Subcutaneous preadipocyte (primary cell): ENCODE results near the gene MMP25. TPM values are rescaled to one million over a fixed set of nuclear protein-coding genes. Genes with fewer than 3 reads are reported as not detected.

ENCODE experiments used
- small RNA-seq: library from RNA; depleted of rRNA; stranded (forward); fragments of <200 nt; gene quantifications from one replicate; pipeline ENCODE3, GENCODE V24; 2012
- total RNA-seq: library from RNA; depleted of rRNA; stranded (reverse); fragments of >200 nt; gene quantifications from 2 replicates; pipeline ENCODE4 v1.2.3, GENCODE V29; 2012

The MMP25 gene, protein sequence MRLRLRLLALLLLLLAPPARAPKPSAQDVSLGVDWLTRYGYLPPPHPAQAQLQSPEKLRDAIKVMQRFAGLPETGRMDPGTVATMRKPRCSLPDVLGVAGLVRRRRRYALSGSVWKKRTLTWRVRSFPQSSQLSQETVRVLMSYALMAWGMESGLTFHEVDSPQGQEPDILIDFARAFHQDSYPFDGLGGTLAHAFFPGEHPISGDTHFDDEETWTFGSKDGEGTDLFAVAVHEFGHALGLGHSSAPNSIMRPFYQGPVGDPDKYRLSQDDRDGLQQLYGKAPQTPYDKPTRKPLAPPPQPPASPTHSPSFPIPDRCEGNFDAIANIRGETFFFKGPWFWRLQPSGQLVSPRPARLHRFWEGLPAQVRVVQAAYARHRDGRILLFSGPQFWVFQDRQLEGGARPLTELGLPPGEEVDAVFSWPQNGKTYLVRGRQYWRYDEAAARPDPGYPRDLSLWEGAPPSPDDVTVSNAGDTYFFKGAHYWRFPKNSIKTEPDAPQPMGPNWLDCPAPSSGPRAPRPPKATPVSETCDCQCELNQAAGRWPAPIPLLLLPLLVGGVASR
- total RNA-seq, result under 0.01 and 0.20 TPM in 2 replicates

DNA sequence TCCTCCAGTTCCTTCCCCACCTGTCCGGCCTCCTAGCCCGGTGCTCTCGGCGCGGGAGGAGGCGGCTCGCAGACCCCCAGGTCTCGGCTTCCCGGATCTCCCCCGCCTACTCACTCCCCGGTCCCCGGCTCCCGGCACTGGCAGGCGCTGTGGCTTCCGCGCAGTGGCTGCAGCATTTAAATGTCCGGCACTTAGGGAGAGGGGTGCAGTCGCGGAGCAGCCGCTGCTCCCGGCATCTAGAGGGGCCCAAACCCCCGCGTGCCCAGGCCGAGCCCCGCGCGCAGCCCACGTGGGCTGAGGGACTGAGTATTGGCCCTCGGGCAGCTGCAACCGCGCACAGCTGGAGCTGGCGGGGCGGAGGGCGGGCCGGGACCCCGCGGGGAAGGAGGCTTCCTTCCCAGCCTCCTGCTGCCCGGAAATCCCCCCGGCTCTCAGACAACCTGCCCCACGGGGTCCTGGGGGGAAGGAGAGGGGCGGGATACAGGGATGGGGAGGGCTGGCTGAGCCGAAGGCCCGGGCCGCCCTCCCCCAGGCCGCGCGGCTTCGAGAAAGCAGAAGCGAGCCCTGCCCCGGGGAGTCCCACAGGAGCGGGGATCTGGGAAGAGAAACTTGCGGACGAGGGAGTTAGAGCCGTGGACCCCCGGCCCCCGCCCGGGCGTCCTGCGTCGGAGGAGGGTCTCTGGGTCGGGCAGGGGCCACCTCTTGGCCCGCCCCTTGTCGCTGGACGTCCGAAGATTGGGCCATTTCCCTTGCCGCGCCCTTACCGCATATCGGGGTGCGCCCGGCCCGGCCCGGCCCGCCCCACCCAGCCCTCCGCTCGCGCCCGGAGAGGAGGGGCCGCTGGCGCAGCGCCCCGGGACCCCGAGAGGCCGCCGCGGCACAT, at the start of gene MMP25:
TSS of gene MMP25 (plus strand) at position 804 of the 883 bp plus-strand sequence. CDS start 357 bp downstream, outside the sequence.

DNA sequence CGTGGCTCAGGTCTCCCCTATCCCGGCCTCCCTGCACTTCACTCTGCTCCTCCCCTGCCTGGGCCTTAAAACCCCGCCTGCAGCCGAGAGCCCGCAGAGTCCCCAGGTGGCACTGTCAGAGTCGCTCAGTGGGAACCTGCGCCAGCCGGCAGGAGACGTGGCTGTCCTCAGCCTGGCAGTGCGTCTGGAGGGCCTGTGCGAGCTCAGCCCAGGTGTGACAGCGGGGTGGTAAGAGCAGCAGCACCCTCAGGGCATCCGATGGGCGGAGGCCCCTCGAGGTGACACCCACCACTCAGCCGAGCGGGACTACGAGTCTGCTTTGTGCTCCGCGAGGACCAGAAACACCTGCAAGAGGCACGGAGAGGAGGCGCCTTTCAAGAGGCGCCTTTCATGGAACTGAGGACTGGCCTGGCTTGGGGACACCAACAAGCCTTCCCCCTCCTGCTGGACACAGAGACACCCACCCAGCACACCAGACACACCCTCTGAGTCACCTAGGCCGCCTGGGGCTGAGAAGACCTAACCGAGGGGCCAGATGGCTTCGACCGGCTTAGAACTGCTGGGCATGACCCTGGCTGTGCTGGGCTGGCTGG, 33.4 kb upstream of the MMP25 start, which contains the start of gene CLDN9:
TSS of gene CLDN9 (plus strand) at position 96 of the 593 bp plus-strand sequence. CDS start at position 536, 440 bp downstream.

DNA sequence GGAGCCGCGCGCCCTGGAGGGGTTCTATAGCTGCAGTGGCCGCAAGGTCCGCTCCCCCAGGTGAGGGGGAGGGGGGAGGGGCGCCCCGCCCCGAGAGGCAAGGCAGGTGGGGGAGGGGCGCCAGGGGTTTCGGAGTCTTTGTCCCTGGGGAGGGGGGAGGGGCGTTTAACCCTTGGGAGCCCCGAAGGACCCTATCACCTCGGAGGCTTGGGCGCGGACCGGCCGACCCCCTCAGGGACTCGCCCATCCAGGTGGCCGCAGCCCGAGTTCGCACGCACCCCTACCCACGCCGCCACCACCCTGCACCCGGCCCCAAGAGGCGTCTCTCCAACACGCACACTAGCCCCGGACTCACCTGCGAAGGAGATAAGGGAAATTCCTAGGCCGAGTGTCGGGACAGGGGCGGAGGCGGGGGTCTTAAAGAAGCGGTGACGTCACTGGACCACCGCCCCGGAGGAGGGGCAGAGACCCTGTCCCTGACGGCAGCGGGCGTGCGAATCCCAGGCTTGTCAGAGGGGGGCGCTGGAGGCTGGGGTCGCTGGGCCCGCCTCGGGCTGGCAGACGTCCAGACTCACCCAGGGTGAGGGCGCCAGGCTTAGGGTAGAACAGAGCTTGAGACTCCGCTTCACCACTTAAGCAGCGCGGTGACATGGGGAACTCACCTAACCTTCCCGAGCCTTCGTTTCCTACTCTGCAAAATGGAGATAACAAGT, 28.4 kb upstream of the MMP25 start, which contains the start of gene CLDN6:
TSS of gene CLDN6 (minus strand) at position 390 of the 713 bp plus-strand sequence. CDS start 2,162 bp downstream, outside the sequence.

DNA sequence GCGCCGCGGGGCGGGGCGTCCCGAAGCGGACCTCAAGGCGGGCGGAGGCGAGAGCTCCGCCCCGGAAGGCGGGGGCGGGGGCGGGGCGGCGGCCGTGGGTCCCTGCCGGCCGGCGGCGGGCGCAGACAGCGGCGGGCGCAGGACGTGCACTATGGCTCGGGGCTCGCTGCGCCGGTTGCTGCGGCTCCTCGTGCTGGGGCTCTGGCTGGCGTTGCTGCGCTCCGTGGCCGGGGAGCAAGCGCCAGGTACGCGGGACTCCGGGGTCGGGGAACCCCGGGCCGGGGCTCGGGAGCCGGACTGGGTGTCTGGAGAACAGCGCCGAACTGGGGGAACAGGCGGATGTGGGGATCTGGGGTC, 26.1 kb upstream of the MMP25 start, which contains the start of gene TNFRSF12A:
TSS of gene TNFRSF12A (plus strand) at position 122 of the 357 bp plus-strand sequence. CDS start at position 152, 30 bp downstream.

DNA sequence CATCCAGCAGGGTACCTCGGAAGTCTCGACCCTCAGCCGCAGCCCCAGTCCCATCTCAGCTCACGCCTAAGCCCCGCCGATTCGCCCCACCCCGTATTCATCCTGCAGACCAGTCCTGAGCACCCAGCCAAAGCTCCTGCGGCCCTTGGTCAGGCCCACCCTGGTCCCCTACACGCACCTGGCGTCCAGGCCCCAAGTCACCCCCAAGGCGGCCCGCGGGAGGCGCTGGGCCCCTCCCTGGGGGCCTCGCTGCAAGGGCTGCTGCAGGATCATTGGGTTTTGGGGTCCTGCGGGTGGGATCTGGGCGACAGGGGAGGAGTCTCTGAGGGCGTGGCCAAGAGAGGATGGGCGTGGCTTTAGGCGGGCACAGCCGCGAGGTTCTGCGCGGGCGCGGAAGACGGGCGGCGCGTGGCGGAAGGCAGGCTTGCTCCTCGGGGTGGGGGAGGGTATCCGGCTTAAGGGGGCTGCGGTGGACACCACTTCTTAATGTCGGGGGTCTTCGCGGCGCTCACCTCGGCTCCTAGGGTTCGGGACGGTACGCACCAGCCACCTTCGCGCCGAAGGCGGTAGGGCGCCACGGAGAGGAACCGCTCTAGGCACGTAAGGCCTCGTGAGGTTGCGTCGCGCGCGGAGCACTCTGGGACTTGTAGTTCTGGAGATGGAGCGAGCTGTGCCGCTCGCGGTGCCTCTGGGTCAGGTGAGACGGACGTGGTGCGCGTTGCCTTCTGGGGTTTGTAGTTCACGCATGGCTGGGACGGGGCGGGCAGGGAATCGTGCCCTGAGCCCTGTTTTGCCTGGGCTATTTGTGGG, 22.5 kb upstream of the MMP25 start, which contains the start of the genes HCFC1R1 and THOC6:
TSS of gene HCFC1R1 (minus strand) at position 274 of the 810 bp plus-strand sequence. CDS start at position 273, 1 bp downstream.
TSS of gene THOC6 (plus strand) at position 367 of the 810 bp plus-strand sequence. CDS start at position 659, 292 bp downstream.

DNA sequence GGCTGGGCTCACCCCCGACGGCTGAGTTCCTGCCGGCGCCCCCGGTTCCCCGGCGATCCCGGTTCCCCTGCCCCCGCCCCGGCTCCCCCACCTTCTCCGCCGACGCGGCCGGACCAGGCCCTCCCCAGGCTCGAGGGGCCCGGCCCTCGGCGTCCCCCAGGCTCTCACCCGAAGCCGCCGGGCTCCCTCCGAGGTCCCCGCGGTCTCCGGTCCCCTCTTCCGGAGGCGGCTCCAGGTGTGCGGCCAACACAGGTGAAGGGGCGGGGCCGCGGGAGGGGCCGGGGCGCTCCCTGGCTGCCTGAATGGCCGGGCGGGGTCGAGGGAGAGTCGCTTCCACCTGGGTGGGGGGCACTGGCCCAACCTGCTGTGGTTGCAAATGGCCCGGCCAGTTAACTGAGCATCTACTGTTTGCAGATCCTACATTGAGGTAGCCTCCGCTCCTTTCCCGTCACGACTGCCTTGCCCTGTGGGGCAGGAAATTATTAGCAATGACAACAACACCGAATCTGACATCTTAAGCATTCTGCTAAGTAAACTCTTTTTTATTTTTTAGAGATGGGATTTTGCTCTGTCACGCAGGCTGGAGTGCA, 9.5 kb upstream of the MMP25 start, which contains the start of gene BICDL2:
TSS of gene BICDL2 (minus strand) at position 219 of the 590 bp plus-strand sequence. CDS start 1,448 bp downstream, outside the sequence.

DNA sequence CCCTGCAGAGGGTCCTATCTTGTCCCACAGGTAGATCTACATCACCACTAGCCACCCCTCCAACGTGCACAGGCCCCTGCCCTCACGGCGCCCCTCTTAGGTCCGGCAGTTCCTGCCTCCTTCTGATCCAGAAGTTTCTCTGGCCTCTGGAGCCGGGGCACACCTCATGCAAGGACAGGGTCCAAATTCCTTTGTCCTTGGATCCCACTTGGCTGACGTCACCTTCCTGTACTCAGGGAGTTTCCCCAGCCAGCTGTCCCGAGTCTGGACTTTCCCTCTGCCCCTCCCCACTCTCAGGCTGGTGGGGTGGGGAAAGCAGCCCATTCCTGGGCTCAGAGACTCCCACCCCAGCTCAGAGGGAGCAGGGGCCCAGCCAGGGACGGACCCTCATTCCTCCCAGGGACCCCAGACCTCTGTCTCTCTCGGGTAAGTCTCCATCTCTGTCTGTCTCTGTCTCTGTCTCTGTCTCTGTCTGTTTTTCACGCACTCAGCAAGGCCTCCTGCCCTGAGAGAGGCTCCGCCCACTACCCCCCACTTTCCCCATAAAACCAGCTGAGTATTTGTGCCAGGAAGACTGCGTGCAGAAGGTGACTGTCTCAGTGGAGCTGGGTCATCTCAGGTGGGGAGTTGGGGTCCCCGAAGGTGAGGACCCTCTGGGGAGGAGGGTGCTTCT, 18.8 kb downstream of the MMP25 start, which contains the start of gene IL32:
TSS of gene IL32 (plus strand) at position 572 of the 673 bp plus-strand sequence. CDS start 172 bp downstream, outside the sequence.

DNA sequence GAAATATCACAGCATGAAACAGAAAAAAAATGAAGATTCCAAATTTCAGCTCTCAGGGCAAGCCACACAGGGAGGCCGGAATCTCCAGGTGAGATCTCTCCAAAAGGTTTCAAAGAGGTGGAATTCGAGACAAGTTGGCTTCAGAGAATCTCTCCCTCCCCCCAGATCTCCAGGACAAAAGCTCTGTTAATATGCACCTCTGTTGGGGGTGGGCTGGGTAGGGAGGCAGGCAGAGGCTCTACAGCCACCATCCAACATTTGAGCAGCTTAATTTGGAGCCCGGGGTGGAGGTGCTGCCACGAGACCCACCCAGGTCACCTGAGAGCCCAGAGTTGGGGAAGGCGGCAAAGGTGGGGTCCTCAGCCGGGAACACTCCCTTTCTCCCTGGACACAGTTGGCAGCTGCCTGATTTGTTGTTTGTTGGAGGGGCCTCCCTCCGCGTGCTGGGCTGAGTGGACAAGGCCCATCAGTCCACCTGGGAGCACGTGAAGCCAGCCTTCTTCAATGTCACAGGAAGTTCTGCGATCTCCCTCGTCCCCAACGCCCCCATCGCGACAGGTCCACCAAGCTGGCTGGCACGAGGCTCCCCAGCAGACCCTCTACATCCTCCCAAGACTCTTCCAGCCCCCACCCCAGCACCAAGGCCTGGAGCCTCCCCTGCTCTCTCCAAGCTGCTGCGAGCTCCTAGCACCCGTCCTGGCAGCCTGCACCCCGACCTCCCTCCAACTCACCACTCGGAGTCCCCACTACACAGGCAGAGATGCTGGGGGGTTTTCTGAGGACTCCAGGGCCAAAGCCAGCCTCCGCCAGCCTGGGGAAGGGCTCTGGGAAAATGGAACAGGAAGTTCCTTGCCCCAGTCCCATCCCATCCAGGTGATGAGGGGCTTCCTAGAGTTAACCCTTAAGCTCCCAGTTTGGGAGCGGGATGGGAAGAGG, 52.4 kb downstream of the MMP25 start, which contains the start of gene ZSCAN10:
TSS of gene ZSCAN10 (minus strand) at position 836 of the 936 bp plus-strand sequence. CDS start 6,357 bp downstream, outside the sequence.

Small RNAs within 50 kb of the gene (small RNA-seq; reads per million reads assigned to genes)
- gene RNU1-22P, result not detected

Other genes starting within 250 kb of the MMP25 start
- not detected in 2 replicates for gene PRSS41, start 248.1 kb upstream of the MMP25 start, total RNA-seq
- 0.59 and 0.73 TPM in 2 replicates for gene PRSS21, start 229.3 kb upstream of the MMP25 start, total RNA-seq
- gene ZG16B, start 216.3 kb upstream of the MMP25 start, total RNA-seq, result 0.37 TPM in 1 of 2 replicates, not detected in the other
- not detected in 2 replicates for gene PRSS22, start 188.4 kb upstream of the MMP25 start, total RNA-seq
- gene FLYWCH2, start 163.3 kb upstream of the MMP25 start, total RNA-seq, result 39.9 and 52.9 TPM in 2 replicates
- gene FLYWCH1, start 134.6 kb upstream of the MMP25 start, total RNA-seq, result 23.1 and 27.6 TPM in 2 replicates
- not detected in 2 replicates for gene KREMEN2, start 82.3 kb upstream of the MMP25 start, total RNA-seq
- gene PAQR4, start 77.2 kb upstream of the MMP25 start, total RNA-seq, result 6.2 and 13.3 TPM in 2 replicates
- gene PKMYT1, start 66.1 kb upstream of the MMP25 start, total RNA-seq, result 12.5 and 19.4 TPM in 2 replicates
- gene CLDN9, start 33.6 kb upstream of the MMP25 start, total RNA-seq, result not detected in 2 replicates
- not detected in 2 replicates for gene CLDN6, start 28.4 kb upstream of the MMP25 start, total RNA-seq
- 85.6 and 172 TPM in 2 replicates for gene TNFRSF12A, start 26.2 kb upstream of the MMP25 start, total RNA-seq
- gene HCFC1R1, start 22.6 kb upstream of the MMP25 start, total RNA-seq, result 12.5 and 16.2 TPM in 2 replicates
- gene THOC6, start 22.5 kb upstream of the MMP25 start, total RNA-seq, result 25.0 and 34.0 TPM in 2 replicates
- not detected in 2 replicates for gene BICDL2, start 9.6 kb upstream of the MMP25 start, total RNA-seq
- gene IL32, start 19.1 kb downstream of the MMP25 start, total RNA-seq, result 0.59 and 4.4 TPM in 2 replicates
- not detected in 2 replicates for gene ZSCAN10, start 52.7 kb downstream of the MMP25 start, total RNA-seq
- gene ZNF205, start 66.0 kb downstream of the MMP25 start, total RNA-seq, result 15.1 and 17.0 TPM in 2 replicates
- gene ZNF213, start 88.5 kb downstream of the MMP25 start, total RNA-seq, result 4.4 and 7.4 TPM in 2 replicates
- gene OR1F1, start 141.6 kb downstream of the MMP25 start, total RNA-seq, result not detected in 2 replicates
- 5.9 and 10.4 TPM in 2 replicates for gene ZNF200, start 188.6 kb downstream of the MMP25 start, total RNA-seq
- gene MEFV, start 210.1 kb downstream of the MMP25 start, total RNA-seq, result under 0.01 and 0.20 TPM in 2 replicates
- 28.7 and 41.1 TPM in 2 replicates for gene ZNF263, start 236.9 kb downstream of the MMP25 start, total RNA-seq